ENCODE data around the gene MAGEB17.

DNA sequence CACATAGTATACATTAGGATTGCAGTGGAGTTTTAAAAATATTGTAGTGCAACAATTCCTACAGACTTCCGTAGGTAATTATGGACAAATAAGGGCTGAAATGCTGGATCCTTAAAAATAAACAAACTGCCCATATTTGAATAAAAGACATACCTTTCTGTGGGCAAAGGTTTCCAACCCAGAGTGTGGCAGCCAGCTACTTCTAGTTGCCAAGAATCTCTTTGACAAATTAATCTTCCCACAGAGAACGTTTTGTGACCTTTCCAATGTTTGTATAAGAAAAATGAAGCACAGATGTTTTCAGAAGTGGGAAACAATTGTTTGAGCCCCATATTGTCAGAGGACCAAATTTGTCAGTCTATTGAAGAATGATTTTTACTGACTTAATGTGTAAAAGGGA lies 22.9 kb upstream of the MAGEB17 start:
- TF ChIP-seq, protein P1, sequence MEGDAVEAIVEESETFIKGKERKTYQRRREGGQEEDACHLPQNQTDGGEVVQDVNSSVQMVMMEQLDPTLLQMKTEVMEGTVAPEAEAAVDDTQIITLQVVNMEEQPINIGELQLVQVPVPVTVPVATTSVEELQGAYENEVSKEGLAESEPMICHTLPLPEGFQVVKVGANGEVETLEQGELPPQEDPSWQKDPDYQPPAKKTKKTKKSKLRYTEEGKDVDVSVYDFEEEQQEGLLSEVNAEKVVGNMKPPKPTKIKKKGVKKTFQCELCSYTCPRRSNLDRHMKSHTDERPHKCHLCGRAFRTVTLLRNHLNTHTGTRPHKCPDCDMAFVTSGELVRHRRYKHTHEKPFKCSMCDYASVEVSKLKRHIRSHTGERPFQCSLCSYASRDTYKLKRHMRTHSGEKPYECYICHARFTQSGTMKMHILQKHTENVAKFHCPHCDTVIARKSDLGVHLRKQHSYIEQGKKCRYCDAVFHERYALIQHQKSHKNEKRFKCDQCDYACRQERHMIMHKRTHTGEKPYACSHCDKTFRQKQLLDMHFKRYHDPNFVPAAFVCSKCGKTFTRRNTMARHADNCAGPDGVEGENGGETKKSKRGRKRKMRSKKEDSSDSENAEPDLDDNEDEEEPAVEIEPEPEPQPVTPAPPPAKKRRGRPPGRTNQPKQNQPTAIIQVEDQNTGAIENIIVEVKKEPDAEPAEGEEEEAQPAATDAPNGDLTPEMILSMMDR (conservative IDR thresholded peaks at IDR 0.05), result no peak
- no peak for TF ChIP-seq EZH2 (IDR thresholded peaks at IDR 0.05; ENCODE audit: low read depth)
